ENCODE data around the gene ATF7IP2.
A peak's percentile ranks its signal among the peaks of the same experiment; 100 is the strongest.

ATF7IP2 gene

GRCh38 chr16:10518479-10519041 lies 132.7 kb downstream of the ATF7IP2 start:
- no peak for DNase-seq

GRCh38 chr16:10519297-10519696 lies 133.4 kb downstream of the ATF7IP2 start:
- no peak for DNase-seq

- no peak for DNase-seq
Measured at GRCh38 chr16:10519929-10520868, 134.3 kb downstream of the ATF7IP2 start.

- DNase-seq = no peak
Measured at GRCh38 chr16:10520869-10521578, 135.2 kb downstream of the ATF7IP2 start.

- peak; percentile 18 for DNase-seq
Measured at GRCh38 chr16:10521681-10522274, 135.9 kb downstream of the ATF7IP2 start.

GRCh38 chr16:10522966-10523365 lies 137.1 kb downstream of the ATF7IP2 start:
- no peak for DNase-seq

GRCh38 chr16:10525214-10525825 lies 139.5 kb downstream of the ATF7IP2 start:
- DNase-seq = no peak

- DNase-seq = no peak
Measured at GRCh38 chr16:10526962-10527361, 141.1 kb downstream of the ATF7IP2 start.

- no peak for DNase-seq
Measured at GRCh38 chr16:10528635-10529034, 142.8 kb downstream of the ATF7IP2 start.

GRCh38 chr16:10529895-10530669 lies 144.2 kb downstream of the ATF7IP2 start:
- no peak for DNase-seq

- no peak for DNase-seq
Measured at GRCh38 chr16:10530685-10531084, 144.8 kb downstream of the ATF7IP2 start.

- no peak for DNase-seq
Measured at GRCh38 chr16:10531582-10531981, 145.7 kb downstream of the ATF7IP2 start.
